GM12878 (cell line): ENCODE results near the gene ITGA4. TPM values are rescaled to one million over a fixed set of nuclear protein-coding genes. Genes with fewer than 3 reads are reported as not detected.

Experiments
- CHD1 ChIP-seq: IDR thresholded peaks from 2 replicates; pipeline ENCODE4 v1.6.1; 2012; ENCODE audit warnings: low read depth, low read length, improper control_type of control experiment
- CREM ChIP-seq: IDR thresholded peaks from 2 replicates; pipeline ENCODE4 v1.6.1; 2014; ENCODE audit warnings: antibody characterized with exemption, low read depth
- HDGF ChIP-seq: fragments of 450-650 bp; IDR thresholded peaks from 2 replicates; pipeline ENCODE4 v1.6.1; 2016; ENCODE audit warnings: antibody characterized with exemption
- MXI1 ChIP-seq: fragments of 150-350 bp; IDR thresholded peaks from 2 replicates; pipeline ENCODE4 v1.6.1; 2011; ENCODE audit warnings: low read depth, mild to moderate bottlenecking, inconsistent platforms, low read length, improper control_type of control experiment
- MYB ChIP-seq: fragments of 150-350 bp; IDR thresholded peaks from 2 replicates; pipeline ENCODE4 v1.6.1; 2014; ENCODE audit warnings: mild to moderate bottlenecking, low read depth, low read length, borderline replicate concordance
- NFYB ChIP-seq: IDR thresholded peaks from 2 replicates; pipeline ENCODE4 v1.6.1; 2011; ENCODE audit warnings: low read depth, mild to moderate bottlenecking, low read length, improper control_type of control experiment, moderate library complexity; ENCODE audit not compliant: insufficient read depth
- SP1 ChIP-seq: IDR thresholded peaks from one replicate; pipeline ENCODE4 v1.6.1; 2011; ENCODE audit warnings: low read depth, low read length
- SPI1 ChIP-seq: IDR thresholded peaks from 2 replicates; pipeline ENCODE4 v1.6.1; 2011; ENCODE audit warnings: low read depth, mild to moderate bottlenecking, low read length, moderate library complexity, borderline replicate concordance; ENCODE audit not compliant: insufficient read depth
- STAT3 ChIP-seq: IDR thresholded peaks from 2 replicates; pipeline ENCODE4 v1.6.1; 2011; ENCODE audit warnings: low read depth, low read length, improper control_type of control experiment
- SUZ12 ChIP-seq: fragments of 200-600 bp; sonication (generic); IDR thresholded peaks from one replicate; pipeline ENCODE4 v1.6.1; 2018; ENCODE audit warnings: antibody characterized with exemption, mild to moderate bottlenecking; ENCODE audit not compliant: unreplicated experiment
- TCF7 ChIP-seq: IDR thresholded peaks from 2 replicates; pipeline ENCODE4 v1.6.1; 2014; ENCODE audit warnings: antibody characterized with exemption, borderline replicate concordance
- YBX1 ChIP-seq: fragments of 450-650 bp; IDR thresholded peaks from 2 replicates; pipeline ENCODE4 v1.6.1; 2016; ENCODE audit warnings: antibody characterized with exemption
- ZBTB40 ChIP-seq: fragments of 450-650 bp; IDR thresholded peaks from 2 replicates; pipeline ENCODE4 v1.6.1; 2016; ENCODE audit warnings: mild to moderate bottlenecking, moderate library complexity, borderline replicate concordance
- ZNF592 ChIP-seq: fragments of 450-650 bp; IDR thresholded peaks from 2 replicates; pipeline ENCODE4 v1.6.1; 2017; ENCODE audit warnings: mild to moderate bottlenecking, moderate library complexity
- ZZZ3 ChIP-seq: IDR thresholded peaks from 2 replicates; pipeline ENCODE4 v1.6.1; 2011; ENCODE audit warnings: low read depth; ENCODE audit not compliant: control insufficient read depth, insufficient read length
- polyA plus RNA-seq, 11 experiments: library from polyadenylated mRNA; depleted of rRNA in 4 of 11; unstranded in 6 of 11; stranded (reverse) in 5 of 11; fragments of >200 nt; fragmentation: Nextera tagmentation in 4 of 11; fragmentation: Illumina TruSeq in 1 of 11; extraction: Ambion mirVana in 4 of 11; extraction: Trizol in 1 of 11; gene quantifications; 1 replicate in 1 of 11; 2 replicates in 10 of 11; pipeline versions ENCODE4 v1.2.1 to v1.2.3, GENCODE V29; 2011 to 2016; ENCODE audit warnings: inconsistent platforms in 2 of 11, missing spikeins in 2 of 11, low read depth in 1 of 11
- total RNA-seq, 4 experiments: library from RNA; depleted of rRNA in 3 of 4; stranded (reverse); fragments of >200 nt in 3 of 4; fragmentation: Illumina TruSeq in 1 of 4; extraction: Trizol in 1 of 4; gene quantifications; 2 replicates each; pipeline versions ENCODE4 v1.2.1 to v1.2.3, GENCODE V29; 2013 to 2021
- TF ChIP-seq, protein P1 (sequence below): IDR thresholded peaks from 2 replicates; pipeline ENCODE4 v1.6.1; 2012; ENCODE audit warnings: mild to moderate bottlenecking, low read depth, low read length
- TF ChIP-seq, protein P2 (sequence below): IDR thresholded peaks from 2 replicates; pipeline ENCODE4 v1.6.1; 2011; ENCODE audit warnings: mild to moderate bottlenecking, low read depth, low read length, moderate library complexity; ENCODE audit not compliant: insufficient replicate concordance

ITGA4 gene
- total and polyA plus RNA-seq, 10 of the 15 experiments (the other 5 are each of a cell fraction or from before 2014, with no cell fraction given) = 12.4 to 87.9 (median 63.5) TPM

DNA sequence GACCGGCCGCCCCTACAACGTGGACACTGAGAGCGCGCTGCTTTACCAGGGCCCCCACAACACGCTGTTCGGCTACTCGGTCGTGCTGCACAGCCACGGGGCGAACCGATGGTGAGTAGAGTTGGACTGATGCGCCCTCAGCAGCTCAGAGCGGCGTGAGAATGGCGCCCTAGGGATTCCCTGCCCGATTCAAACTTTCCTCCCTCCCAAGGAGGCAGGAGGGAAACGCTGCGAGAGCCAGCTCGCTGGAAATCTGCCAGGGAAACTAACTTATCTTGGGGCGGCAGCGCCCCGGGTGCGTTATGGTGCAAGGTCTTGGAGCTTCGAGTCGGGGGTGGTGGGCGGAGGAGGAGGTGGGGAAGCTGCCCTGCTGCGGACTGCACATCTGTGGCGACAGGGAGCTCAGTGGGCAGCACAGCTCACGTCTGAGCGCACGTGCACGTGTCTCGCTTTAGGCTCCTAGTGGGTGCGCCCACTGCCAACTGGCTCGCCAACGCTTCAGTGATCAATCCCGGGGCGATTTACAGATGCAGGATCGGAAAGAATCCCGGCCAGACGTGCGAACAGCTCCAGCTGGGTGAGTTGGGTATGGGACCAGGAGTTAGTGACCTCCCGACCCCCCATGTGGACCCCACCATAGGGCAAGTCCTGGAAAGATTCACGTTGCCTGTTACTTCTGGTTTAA lies 697 bp downstream of the ITGA4 start (continued):
- TF ChIP-seq, protein P1, sequence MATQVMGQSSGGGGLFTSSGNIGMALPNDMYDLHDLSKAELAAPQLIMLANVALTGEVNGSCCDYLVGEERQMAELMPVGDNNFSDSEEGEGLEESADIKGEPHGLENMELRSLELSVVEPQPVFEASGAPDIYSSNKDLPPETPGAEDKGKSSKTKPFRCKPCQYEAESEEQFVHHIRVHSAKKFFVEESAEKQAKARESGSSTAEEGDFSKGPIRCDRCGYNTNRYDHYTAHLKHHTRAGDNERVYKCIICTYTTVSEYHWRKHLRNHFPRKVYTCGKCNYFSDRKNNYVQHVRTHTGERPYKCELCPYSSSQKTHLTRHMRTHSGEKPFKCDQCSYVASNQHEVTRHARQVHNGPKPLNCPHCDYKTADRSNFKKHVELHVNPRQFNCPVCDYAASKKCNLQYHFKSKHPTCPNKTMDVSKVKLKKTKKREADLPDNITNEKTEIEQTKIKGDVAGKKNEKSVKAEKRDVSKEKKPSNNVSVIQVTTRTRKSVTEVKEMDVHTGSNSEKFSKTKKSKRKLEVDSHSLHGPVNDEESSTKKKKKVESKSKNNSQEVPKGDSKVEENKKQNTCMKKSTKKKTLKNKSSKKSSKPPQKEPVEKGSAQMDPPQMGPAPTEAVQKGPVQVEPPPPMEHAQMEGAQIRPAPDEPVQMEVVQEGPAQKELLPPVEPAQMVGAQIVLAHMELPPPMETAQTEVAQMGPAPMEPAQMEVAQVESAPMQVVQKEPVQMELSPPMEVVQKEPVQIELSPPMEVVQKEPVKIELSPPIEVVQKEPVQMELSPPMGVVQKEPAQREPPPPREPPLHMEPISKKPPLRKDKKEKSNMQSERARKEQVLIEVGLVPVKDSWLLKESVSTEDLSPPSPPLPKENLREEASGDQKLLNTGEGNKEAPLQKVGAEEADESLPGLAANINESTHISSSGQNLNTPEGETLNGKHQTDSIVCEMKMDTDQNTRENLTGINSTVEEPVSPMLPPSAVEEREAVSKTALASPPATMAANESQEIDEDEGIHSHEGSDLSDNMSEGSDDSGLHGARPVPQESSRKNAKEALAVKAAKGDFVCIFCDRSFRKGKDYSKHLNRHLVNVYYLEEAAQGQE = no peak
- TF ChIP-seq MYB (no peak), HDGF (no peak), NFYB (no peak), YBX1 (no peak), SP1 (no peak), CREM (no peak), ZZZ3 (no peak), STAT3 (no peak), SUZ12 (no peak), SPI1 (no peak), ZBTB40 (peak; percentile 36; the same call in 1 of the 2 replicates), TCF7 (no peak), MXI1 (no peak), ZNF592 (no peak), CHD1 (no peak)
- TF ChIP-seq, protein P2, sequence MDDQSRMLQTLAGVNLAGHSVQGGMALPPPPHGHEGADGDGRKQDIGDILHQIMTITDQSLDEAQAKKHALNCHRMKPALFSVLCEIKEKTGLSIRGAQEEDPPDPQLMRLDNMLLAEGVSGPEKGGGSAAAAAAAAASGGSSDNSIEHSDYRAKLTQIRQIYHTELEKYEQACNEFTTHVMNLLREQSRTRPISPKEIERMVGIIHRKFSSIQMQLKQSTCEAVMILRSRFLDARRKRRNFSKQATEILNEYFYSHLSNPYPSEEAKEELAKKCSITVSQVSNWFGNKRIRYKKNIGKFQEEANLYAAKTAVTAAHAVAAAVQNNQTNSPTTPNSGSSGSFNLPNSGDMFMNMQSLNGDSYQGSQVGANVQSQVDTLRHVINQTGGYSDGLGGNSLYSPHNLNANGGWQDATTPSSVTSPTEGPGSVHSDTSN = no peak
